KBM-7 (cell line): ENCODE results near the gene CMKLR1.

Experiments
- DNase-seq: peaks from one replicate; pipeline ENCODE4 v3.0.0-alpha.2; 2015
- in situ Hi-C: fragments of 300-500 bp; cut with MboI; formaldehyde crosslinking; loops from 2 replicates; pipeline ENCODE4 v1.14.3; 2020; ENCODE audit warnings: low sequenced_read_pairs, low pct_unique_long_range_greater_than_20kb, mixed read lengths

CMKLR1 gene

DNA sequence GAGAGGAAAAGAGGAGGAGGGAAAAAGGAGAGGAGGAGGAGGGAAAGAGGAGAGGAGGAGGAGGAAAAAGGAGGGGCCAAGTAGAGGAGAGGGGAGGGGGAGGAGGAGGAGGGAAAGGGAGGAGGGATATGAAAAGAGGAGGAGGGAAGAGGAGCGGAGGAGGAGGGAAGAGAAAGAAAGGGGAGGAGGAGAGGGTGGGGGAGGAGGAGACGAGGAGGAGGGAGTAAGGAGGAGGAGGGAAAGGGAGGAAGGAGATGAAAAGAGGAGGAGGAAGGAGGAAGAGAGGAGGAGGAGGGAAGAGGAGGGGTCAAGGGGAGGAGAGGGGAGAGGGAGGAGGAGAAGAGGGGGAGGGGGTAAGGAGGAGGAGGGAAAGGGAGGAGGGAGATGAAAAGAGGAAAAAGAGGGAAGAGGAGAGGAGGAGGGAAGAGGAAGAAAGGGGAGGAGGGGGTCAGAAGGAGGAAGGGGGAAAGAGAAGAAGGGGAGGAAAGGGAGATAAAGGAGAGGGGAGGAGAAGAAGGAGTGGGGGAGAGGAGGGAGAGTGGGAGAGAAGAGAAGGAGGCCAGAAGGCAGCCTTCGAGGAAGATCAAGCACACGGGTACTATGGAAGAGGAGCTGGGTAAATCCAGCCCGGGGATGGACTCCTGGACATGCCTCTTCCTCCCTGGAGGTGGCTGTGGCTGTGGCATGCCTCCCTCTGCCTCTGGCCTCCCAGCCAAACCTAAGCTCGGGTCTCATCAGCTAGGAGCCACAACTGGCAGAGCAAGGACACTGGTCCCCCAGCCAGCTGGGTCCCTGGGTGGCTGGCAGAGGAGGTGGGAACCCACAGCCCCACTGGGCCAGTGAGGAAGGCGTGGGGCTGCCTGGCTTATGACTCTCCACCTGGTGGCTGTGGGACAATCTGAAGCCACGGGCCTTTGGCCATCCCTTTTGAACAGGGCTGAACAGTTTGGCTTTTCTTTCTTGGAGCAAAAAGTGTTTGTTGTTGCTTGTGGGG lies 3.0 kb upstream of the CMKLR1 start:
- no peak for DNase-seq
- in situ Hi-C loops = no loop called here

DNA sequence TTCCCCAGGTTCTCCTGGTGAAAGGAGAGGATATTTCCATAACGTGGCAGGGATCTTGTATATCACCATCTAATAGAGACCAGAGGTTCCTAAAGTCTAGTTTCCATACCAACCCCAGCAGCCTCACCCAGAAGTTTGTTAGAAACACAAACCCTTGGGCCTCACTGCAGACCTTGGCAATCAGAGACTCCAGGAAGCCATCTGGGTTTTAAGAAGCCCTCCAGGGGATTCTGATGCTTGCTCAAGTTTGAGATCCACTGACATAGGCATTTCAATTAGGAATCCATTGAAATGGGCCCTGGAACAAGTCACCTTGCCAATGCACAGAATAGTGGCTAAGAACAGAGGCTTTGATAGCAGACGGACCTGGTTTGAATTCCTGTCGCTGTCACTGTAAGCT lies 2.2 kb upstream of the CMKLR1 start:
- in situ Hi-C loops = no loop called here
- no peak for DNase-seq

DNA sequence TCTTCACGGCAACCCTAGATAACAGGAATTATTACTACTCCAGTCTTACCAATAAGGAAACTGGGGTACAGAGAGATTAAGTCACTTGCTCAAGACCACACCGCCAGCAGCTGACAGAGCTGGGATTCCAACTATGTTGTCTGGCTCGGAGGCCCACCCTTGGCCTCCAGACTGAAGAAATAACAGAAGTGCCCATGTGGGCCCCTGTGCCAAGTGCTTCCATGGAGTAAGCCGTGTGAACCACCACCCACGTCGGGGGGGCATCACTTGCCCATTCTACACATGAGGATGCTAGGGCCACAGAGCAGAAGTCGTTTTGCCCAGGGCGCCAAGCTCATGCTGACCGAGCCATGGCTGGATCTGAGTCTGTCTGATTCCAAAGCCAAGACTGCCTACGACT lies 926 bp upstream of the CMKLR1 start:
- DNase-seq = no peak
- in situ Hi-C loops = no loop called here

DNA sequence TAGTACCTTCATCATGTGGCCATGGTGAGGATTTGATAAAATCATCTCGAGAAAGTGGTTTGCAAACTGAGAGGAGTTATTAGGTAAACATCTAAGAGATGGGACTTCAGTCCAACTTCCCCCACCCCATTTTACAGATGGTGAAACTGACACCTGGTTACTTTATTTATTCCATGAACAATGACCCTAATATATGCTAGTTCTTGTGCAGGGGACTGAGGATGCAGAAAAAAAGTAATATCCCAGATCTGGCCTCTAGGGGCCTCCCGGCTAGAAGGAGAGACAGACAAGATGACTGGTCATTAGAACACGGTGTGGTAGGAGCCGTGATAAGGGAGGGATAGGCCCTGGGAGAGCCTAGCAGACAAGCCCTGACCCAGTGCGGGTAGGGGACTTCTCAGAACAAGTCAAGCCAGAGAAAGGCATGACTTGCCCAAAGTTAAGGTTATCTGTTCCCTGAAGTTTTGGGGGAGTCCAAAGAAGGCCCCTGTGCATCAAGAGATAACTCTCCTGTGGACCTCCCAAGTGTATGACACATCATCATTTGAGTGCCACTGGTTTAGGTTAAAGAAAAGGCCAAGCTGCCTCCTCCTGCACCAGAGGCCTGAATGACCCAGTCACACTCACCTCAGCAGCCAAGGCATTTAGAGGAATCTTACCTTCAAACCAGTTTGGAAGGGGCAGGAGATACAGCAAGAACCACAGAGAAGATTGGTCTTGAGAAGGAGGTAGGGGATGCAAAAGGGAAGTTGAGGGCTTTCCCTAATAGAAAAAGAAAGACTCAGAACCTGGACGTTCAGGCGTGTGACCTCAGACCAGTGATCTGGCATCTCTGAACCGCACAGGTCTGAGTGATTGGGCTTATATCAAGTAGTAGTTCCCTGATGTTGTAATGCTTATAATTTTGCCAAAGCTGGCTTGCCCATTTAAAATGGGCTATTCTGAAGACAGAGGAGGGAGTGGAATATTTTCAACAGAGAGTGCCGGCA lies 1.6 kb downstream of the CMKLR1 start:
- in situ Hi-C loops = no loop called here
- peak; percentile 48 for DNase-seq

DNA sequence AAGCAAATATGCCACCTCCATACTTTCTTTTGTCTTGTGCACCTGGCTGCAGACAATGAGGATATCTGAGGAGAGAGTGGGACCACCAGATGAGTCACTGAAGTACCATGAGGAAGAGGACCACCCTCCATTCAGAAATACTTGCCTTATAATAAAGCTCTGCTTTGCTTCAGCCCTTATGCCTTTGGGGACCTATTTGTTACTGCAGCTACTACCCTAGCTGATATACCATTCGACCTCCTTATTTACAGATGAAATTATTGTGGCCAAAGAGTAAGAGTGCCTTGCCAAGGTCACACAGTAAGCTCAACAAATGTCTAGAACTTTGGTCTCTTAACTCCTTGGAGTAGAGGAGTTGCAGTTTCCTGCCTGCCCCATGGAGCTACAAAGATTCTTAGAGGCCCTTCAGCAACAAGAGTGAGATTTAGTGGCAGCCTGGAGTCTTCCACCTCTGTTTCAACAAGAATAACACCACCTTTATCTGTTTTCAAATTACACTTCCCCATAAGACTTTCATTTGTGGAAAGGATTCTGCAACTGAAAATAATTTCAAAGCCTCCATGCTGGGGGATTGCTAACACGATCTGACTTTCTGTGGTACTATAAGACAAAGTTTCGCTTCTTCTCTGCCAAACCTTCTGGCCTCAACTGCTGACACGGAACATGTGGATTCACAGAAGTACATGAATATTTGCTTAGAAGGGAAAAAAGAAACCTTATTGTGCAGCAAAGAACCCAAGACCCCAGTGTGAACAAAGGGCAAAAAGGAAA lies 3.6 kb downstream of the CMKLR1 start:
- no peak for DNase-seq

DNA sequence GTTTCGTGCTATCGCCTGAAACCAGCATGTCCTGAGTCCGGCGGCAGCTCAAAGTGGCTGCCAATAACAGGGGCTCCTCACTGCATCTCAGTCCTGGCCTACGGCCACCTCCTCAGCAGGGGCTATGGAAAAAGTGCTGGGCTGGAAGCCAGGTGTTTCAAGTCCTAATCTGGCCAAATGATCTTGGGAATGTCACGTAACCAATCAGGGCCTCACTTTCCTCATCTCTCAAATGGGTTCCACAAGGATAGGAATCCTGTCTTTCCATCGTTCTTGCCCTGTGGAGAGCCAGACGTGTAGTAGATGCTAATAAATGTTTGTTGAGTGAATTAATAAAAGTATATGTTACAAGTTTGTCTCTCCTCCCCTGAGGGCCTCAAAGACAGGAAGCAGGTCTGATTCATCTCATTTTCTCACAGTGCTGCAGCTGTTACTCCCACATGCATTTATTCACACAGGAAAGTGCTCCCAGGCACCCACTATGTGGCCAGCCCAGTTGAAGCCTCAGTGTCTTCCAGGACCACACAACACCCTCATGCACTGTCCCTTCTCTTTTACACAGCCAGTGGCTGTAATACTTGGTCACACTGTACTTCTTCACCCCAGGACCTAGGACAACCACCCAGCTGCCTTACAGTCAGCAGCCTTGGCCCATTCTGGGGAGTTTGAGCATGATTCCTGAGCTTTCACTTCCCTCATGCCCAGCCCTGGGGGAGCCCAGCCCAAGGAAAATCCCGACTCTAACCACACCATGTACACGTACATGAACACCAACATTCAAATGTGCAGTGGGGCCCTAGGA lies 5.0 kb downstream of the CMKLR1 start:
- no peak for DNase-seq
- in situ Hi-C loops = no loop called here

More for the DNA sequence above, 3.6 kb downstream of the CMKLR1 start:
- in situ Hi-C loops = no loop called here

DNA sequence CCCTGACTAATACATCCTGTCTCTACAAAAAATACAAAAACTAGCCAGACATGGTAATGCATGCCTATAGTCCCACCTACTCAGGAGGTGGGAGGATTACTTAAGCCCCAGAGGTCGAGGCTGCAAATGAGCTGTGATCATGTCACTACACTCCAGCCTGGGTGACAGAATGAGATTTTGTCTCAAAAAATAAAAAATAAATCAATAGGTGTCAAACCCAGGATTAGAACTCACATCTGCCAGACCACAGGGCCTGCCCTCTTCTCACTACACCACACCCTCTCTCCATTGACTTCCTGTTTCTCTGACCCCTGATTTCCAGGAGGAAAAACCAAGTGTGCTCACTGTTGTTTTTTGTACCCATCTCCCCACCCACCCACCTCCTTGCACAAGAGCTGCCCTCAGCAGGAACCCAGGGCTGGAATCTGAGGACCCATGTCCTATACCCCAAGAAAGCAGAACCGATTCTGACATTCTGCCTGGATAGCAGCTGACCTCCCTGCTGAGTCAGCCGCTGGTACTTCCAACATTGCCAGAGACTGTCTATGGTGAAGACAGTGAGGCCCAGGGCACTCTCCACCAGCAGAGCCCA lies 6.2 kb downstream of the CMKLR1 start:
- DNase-seq = no peak
- in situ Hi-C loops = no loop called here

DNA sequence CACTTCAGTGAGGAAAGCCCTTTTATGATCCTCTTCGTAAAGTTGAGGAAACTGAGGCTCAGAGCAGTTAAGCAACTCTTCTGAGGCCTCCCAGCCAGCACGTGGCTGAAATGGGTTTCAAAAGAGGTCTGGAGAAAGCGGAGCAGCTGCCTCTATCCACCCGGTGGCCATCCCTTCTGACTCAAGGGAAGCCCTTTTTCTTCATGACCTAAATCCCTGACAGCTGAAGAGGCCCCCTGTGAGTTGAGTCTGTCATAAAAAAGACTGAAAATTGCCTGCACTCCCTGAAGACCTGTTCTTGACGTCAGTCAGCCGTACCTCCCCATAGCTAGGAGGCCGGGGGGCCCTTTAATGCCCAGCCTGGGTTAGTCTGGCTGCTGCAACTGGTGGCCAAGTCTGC lies 10.7 kb downstream of the CMKLR1 start:
- in situ Hi-C loops = no loop called here
- no peak for DNase-seq

DNA sequence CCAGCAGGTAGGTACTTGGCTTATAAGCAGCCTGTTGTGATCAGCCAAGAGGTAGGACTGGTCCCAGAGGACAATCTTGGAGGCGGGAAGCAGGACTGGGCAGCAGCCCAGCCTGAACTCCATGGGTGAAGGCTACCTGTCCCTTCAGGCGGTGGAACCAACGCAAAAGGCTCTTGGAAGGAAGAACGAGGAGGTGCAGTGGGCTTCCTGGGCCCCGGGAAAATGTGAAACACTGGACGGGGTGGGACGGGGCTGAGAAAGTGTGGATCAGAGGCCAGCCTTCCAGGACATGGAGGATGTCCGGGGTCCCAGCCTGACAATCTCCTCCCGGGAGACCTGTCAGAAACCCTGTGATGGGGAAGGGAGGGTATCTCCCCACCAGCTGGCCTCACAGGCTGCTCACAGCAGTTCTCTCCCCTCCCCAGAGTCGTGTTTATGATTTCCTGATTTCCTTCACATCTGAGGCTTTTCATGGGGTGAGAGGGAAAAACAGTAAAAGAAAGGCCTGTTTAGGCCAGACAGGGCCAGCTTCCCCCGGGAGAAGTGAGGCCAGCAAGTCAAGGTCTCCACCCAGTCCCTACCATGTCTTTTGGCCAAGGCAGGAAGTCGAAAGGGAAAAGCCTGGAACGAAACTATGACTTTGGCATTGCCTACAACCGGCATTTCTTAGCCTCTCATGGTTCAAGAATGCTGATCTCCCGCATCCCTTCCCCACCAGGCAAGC lies 11.3 kb downstream of the CMKLR1 start:
- in situ Hi-C loops = no loop called here

DNA sequence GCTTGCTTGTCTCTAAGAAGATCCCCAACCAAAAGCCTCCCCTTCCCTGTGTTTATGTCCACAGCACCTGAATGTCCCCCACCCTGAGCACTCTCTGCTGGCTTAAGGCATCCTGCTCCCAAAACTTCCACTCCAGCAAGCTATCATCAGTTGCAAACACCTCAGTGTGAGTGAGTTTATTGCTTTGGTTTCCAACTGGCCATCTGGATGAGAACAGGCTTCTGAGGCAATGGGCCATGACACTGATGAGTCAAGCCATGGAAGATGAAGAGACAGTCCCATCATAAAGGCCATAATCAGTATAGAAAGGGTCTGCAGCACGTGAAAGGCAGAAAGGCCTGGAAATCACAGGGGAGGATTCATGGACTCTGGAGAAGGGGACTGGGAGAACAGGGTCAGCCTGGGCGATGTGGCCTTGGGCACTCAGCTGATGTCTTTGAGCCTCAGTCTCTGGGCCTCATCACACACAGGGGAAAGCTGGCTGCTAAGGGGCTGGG lies 12.8 kb downstream of the CMKLR1 start:
- no peak for DNase-seq
- in situ Hi-C loops = no loop called here

More for the DNA sequence above, 11.3 kb downstream of the CMKLR1 start:
- DNase-seq = no peak

DNA sequence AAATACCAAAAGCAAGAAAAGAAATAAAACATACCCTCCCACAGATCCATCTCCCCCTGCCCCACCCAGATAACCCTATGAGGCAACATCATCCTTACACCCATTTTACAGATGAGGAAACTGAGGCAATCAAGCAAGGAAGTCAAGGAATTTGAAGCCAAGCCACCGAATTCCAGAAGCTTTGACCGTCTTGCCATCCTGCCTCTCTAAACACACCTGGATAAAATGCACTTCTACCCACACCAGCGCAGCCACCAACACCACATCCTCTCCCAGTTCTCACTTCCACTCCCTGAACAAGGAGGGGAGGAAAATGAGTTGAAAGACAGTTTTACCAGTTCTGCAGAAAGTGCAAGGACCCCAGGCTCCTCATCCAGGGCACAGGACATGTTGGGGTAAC lies 13.6 kb downstream of the CMKLR1 start:
- in situ Hi-C loops = no loop called here
- DNase-seq = no peak

DNA sequence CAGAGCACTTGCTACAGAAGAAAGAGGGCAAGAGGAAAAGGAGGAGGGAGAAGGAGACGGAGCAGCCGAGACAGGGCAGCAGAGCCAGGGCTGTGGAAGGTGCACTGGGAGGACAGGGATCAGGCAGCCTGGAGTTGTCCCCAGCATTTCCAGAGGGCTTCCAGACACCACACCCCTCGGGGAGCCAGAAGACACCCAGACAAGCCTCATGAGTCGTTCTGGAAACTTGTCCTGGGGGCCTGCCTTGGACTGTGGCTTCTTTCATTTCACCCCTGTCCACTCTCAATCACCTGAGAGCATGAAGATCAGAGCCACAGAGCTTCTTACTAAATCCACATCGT lies 14.1 kb downstream of the CMKLR1 start:
- DNase-seq = no peak
- in situ Hi-C loops = no loop called here

DNA sequence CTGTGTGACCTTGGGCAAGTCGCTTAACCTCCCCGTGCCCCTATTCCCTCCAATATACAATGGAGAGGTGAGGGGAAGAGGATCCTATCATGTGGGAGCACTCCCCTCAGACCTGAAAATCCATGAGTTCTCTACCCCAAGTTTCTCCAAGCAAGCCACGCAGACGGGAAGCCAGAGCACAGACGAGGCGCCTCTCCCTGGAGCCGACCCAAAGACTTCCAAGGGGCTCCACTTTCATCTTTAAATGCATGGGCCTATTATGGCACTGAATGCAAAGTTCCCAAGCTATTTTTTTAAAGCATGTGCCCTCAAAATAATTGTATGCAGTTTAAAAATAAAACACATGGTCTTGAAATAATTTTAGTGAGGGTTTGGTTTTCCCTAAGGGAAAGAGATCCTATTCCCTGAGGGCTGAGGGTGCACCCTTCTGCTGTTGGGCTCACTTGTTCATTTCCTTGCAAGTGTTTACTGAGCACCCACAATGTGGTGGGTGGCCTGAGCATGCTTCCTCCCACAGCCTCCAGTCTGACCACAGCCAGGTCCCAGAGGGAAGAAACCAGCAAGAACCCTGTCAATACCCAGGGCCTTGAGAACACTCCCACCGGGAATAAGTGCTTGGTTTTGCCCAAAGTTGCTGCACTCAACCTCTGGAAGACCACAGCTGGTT lies 14.6 kb downstream of the CMKLR1 start:
- in situ Hi-C loops = no loop called here

DNA sequence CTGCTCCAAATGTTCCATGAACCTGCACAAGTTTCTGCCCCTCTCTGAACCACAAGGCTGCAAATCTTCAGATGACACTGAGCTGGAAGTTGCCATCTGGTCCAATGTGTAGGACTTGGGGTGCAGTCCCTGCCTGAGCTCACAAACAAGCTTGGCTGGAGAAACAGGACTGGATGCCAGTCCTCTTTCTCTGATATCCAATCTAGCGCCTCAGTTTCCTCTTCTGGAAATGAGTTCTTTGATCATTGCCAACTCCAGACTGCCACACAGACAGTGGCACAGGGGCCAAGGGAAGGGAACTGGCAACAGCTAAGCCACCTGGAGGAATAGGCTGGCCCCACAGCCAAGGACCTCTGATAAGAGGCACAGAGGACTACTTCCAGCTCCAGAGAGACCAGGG lies 15.5 kb downstream of the CMKLR1 start:
- in situ Hi-C loops = no loop called here

More for the DNA sequence above, 14.6 kb downstream of the CMKLR1 start:
- DNase-seq = no peak

DNA sequence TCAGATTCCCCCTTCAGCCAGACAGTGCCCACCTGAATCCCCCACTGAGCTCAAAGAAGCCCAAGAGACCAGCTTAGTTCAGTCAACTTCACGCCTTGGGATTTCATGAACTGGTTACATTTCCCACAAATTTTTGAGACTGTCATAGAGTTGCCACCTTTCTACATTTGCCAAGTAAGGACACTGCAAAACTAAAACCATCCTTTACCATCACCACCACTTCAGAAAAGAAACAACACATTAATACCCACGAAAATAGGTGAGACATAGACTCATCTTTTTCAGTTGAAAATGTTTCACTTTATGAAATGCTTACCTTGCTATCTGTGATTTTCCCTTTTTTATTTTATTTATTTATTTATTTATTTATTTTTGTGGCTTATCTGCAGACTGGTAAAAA lies 16.1 kb downstream of the CMKLR1 start:
- in situ Hi-C loops = no loop called here
- no peak for DNase-seq

More for the DNA sequence above, 15.5 kb downstream of the CMKLR1 start:
- DNase-seq = no peak

DNA sequence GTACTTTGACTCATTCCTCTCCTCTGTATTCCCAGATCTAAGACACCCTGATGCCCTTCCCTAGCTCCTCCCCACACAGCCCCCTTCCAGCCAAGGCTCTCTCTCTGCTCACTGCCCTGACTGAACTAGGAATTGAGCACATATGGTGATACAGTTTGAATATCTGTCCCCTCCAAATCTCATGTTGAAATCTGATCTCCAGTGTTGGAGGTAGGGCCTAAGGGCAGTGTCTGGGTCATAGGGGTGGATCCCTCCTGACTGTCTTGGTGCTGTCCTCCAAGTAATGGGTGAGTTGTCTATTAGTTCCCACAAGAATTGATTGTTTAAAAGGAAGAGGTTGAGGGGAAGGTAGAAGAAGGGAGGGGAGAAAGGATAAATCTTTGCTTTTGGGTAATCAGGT lies 17.4 kb downstream of the CMKLR1 start:
- in situ Hi-C loops = no loop called here
- no peak for DNase-seq
